Activated CD4-positive, alpha-beta memory T cell treated with anti-CD3 and anti-CD28 coated beads for 36 hours (primary cell): ENCODE data around the gene IFNG. TPM values are rescaled to one million over a fixed set of nuclear protein-coding genes. Genes with fewer than 3 reads are reported as not detected.

Source experiments
- CTCF ChIA-PET: fragments of 350-600 bp; sonication (Branson Sonifier 250); formaldehyde crosslinking; loops from one replicate; lab custom pipeline; 2021; ENCODE audit warnings: antibody characterized with exemption, inconsistent platforms; lab: Charles Lee
- POLR2A ChIA-PET: fragments of 350-600 bp; sonication (Branson Sonifier 250); formaldehyde crosslinking; loops from one replicate; lab custom pipeline; 2021; ENCODE audit warnings: antibody characterized with exemption; lab: Charles Lee
- DNase-seq: peaks from one replicate; pipeline ENCODE4 v3.0.0-alpha.2; 2020
- H3K27ac Mint-ChIP-seq: one replicate; pipeline ENCODE4 v1.8.0; 2021; ENCODE audit warnings: mixed read lengths
- H3K27me3 Mint-ChIP-seq: one replicate; pipeline ENCODE4 v1.8.0; 2021; ENCODE audit warnings: mixed read lengths
- H3K36me3 Mint-ChIP-seq: one replicate; pipeline ENCODE4 v1.8.0; 2021; ENCODE audit warnings: mixed read lengths
- H3K4me1 Mint-ChIP-seq: one replicate; pipeline ENCODE4 v1.8.0; 2021; ENCODE audit warnings: low read depth, mixed read lengths
- H3K4me3 Mint-ChIP-seq: one replicate; pipeline ENCODE4 v1.8.0; 2021; ENCODE audit warnings: mild to moderate bottlenecking, mixed read lengths
- H3K9me3 Mint-ChIP-seq: one replicate; pipeline ENCODE4 v1.8.0; 2021; ENCODE audit warnings: mixed read lengths
- intact Hi-C: fragments of 100-400 bp; cut with micrococcal nuclease; formaldehyde crosslinking; loops from one replicate; pipeline ENCODE4 v1.15.1; 2023
- total RNA-seq, 2 experiments: library from RNA; stranded (reverse); gene quantifications; one replicate each; pipeline ENCODE4 v1.2.3, GENCODE V29; 2021

IFNG gene
- total RNA-seq, 2 experiments from 2014 or later: 535 to 546 TPM

DNA sequence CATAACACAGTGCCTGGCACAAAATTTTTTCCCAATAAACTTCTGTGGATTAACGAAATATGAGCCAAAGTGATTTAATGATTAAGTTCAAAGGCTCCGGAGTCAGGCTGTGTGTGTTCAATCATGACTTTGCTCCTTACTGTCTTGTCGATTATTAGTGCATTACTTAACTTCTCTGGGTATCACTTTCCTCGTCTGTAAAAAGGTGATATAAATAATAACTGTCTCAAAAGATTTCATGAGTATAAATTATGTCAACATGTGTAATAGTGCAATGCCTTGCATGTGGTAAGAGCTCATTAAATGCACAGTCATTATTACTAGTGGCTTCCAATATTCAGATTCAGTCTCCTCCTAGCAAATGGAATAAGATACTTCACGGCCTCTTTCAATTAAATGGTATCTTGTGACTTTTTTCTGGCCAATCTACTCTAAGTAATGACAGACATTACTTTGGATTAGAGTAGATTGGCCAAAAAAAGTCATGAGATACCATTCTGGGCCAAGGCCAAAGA lies 6.8 kb upstream of the IFNG start:
- Mint-ChIP-seq H3K9me3 (no peaks in the 10 kb centered on the region), H3K27ac (peak overlapping the region; percentile 20), H3K27me3 (no peaks in the 10 kb centered on the region), H3K36me3 (no peaks in the 10 kb centered on the region), H3K4me3 (no peak overlapping the region), H3K4me1 (peaks cover 37% of the 10 kb centered on the region)
- POLR2A ChIA-PET: interaction anchor here (0.8 kb wide), 1 partner anchor 23 kb away, joined by 3 read pairs; no protein-coding TSS in a partner anchor
- CTCF ChIA-PET: no interaction called here
- no peak for DNase-seq
- intact Hi-C loops: no loop called here

DNA sequence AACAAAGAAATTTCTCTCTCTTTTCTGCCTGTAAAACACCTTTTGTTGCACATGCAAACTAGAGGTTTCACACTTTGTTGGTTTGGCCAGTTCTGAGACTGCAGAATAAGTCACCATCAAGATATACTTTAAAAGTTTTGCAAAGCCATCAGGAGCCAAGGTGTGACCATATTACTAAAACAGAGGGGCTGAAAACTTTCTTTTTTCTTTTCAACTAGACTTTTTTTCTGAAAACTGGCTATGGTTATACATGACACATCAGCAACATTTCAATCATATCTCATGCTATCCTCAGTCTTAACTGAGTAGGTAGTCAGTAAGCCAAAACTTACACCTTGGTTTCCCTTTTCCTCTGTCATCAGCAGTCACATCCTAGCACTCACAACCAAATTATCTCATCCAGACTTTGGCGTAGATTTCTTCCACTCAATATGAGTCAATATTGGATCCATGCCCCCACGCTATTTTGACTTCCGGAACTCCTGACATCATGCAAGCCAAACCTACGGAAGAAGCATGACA lies 4.1 kb upstream of the IFNG start:
- intact Hi-C loops: loop anchor here (1.0 to 2.0 kb wide), 3 partner anchors 17 to 162 kb away; no protein-coding TSS in a partner anchor
- H3K4me1 Mint-ChIP-seq: peaks cover 41% of the 10 kb centered on the region
- peaks cover 3% of the 10 kb centered on the region for H3K36me3 Mint-ChIP-seq
- DNase-seq: peak; percentile 56
- no peaks in the 10 kb centered on the region for H3K9me3 Mint-ChIP-seq
- no peaks in the 10 kb centered on the region for H3K27me3 Mint-ChIP-seq
- ChIA-PET CTCF (interaction anchor here (1.2 kb wide), 1 partner anchor 123 kb away, joined by 3 read pairs; no protein-coding TSS in a partner anchor), POLR2A (no interaction called here)
- peak overlapping the region; percentile 57 for H3K27ac Mint-ChIP-seq
- peak overlapping the region; percentile 20 for H3K4me3 Mint-ChIP-seq

DNA sequence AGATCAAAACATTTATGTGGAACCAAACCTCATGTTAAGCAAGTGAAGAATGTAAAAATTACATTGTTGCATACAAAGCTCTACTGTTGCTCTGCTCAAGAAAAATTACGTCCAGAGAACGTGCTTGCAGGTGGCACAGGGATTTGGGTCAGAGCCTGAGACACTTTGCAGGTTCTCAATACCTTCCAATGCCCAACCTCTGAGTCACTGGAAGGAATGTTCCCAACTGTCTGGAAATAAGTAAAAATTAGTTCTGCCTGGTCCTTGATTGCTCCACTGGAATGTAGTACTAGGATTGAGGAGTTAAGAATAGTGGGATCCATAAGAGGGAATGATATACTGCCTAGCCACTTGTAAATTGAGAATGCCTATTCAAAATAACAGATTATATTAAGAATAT lies 2.8 kb upstream of the IFNG start:
- intact Hi-C loops: loop anchor here (2.0 kb wide), 1 partner anchor 18 kb away; no protein-coding TSS in a partner anchor
- H3K9me3 Mint-ChIP-seq: no peaks in the 10 kb centered on the region
- H3K36me3 Mint-ChIP-seq: peaks cover 6% of the 10 kb centered on the region
- no peak for DNase-seq
- peaks cover 48% of the 10 kb centered on the region for H3K4me1 Mint-ChIP-seq
- H3K27me3 Mint-ChIP-seq: no peaks in the 10 kb centered on the region
- CTCF ChIA-PET: interaction anchor here (0.9 to 1.2 kb wide), 2 partner anchors 122 kb away, joined by 3 to 6 read pairs; no protein-coding TSS in a partner anchor
- no peak overlapping the region for H3K27ac Mint-ChIP-seq
- no peak overlapping the region for H3K4me3 Mint-ChIP-seq
- POLR2A ChIA-PET: no interaction called here

DNA sequence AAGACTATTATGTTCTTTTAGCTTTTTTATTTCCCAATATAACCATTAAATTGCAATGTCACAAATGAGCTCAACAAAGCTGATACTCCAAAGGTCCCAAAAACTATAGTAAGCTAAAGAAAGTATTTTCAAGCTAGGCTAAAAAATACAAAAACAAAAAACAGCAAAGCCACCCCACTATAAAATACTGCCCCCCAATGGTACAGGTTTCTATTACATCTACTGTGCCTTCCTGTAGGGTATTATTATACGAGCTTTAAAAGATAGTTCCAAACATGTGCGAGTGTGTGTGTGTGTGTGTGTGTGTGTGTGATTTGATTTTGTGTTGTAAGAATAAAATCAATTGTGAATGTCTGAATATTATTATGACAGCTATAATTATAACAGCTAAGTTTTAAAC lies 1.1 kb downstream of the IFNG start:
- intact Hi-C loops: loop anchor here (1.0 to 10.0 kb wide), 3 partner anchors 45 to 804 kb away; no protein-coding TSS in a partner anchor
- no peak for DNase-seq
- CTCF ChIA-PET: interaction anchor here (0.6 to 7.0 kb wide), 44 partner anchors 10 to 802 kb away, joined by 3 to 189 read pairs (median 5); no protein-coding TSS in a partner anchor

DNA sequence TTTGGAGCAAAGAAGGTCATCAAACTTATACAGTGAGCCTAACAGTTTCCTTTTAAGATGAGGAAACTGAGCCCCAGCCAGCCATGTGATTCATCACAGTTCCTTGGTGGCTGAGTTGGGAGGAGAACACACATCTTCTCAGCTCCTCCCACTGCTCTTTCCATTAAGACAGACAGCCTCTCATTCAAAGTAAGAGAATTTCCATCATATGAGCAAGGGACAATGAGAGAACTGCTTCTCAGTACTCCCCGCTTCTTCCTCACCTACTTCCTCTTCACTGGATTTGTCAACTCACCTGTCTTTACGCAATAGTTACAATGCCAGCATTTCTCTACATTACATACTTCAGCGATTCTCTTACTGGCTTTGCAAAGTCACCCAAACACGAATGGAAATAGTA lies 2.2 kb downstream of the IFNG start:
- H3K4me3 Mint-ChIP-seq: peak overlapping the region; percentile 74
- intact Hi-C loops: loop anchor here (1.0 to 10.0 kb wide), 2 partner anchors 19 to 803 kb away; no protein-coding TSS in a partner anchor
- no peaks in the 10 kb centered on the region for H3K27me3 Mint-ChIP-seq
- ChIA-PET CTCF (interaction anchor here (0.7 to 7.0 kb wide), 29 partner anchors 8 to 782 kb away, joined by 3 to 189 read pairs (median 6); no protein-coding TSS in a partner anchor), POLR2A (interaction anchor here (0.7 to 5.7 kb wide), 10 partner anchors 12 to 324 kb away, joined by 3 to 58 read pairs (median 3); no protein-coding TSS in a partner anchor)
- H3K36me3 Mint-ChIP-seq: peaks cover 9% of the 10 kb centered on the region
- peaks cover 40% of the 10 kb centered on the region for H3K4me1 Mint-ChIP-seq
- peak overlapping the region; percentile 83 for H3K27ac Mint-ChIP-seq
- no peaks in the 10 kb centered on the region for H3K9me3 Mint-ChIP-seq
- DNase-seq: peak; percentile 53

More for the DNA sequence above, 1.1 kb downstream of the IFNG start:
- H3K4me1 Mint-ChIP-seq: peaks cover 45% of the 10 kb centered on the region
- peak overlapping the region; percentile 83 for H3K27ac Mint-ChIP-seq
- peak overlapping the region; percentile 74 for H3K4me3 Mint-ChIP-seq
- no peaks in the 10 kb centered on the region for H3K9me3 Mint-ChIP-seq
- peaks cover 9% of the 10 kb centered on the region for H3K36me3 Mint-ChIP-seq
- H3K27me3 Mint-ChIP-seq: no peaks in the 10 kb centered on the region
- POLR2A ChIA-PET: interaction anchor here (0.6 to 5.7 kb wide), 13 partner anchors 18 to 890 kb away, joined by 3 to 58 read pairs (median 4); no protein-coding TSS in a partner anchor

DNA sequence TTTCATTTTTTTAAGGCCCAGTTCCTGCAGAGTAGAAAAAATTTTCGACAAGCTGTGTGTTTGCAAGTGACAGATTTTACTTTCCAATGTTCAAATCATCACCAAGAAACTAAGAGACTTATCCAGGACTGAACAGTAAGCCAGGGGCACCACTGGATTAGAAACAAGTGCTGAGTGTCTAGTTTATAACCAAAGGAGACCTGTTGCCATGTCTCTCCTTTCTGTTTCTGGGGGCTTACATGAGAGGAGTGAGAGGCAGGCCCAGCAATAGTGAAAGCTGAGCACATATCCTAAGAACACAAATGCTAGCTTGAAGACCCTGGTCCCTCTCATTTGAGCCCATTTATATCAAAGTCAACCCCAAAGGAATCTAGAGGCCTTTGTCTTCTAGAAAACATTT lies 2.9 kb downstream of the IFNG start:
- no peaks in the 10 kb centered on the region for H3K9me3 Mint-ChIP-seq
- peaks cover 9% of the 10 kb centered on the region for H3K36me3 Mint-ChIP-seq
- intact Hi-C loops: loop anchor here (1.0 to 10.0 kb wide), 2 partner anchors 18 to 802 kb away; no protein-coding TSS in a partner anchor
- peak overlapping the region; percentile 74 for H3K4me3 Mint-ChIP-seq
- H3K27me3 Mint-ChIP-seq: no peaks in the 10 kb centered on the region
- DNase-seq: no peak
- POLR2A ChIA-PET: interaction anchor here (0.8 to 5.7 kb wide), 6 partner anchors 11 to 325 kb away, joined by 3 to 58 read pairs (median 4); no protein-coding TSS in a partner anchor
- peak overlapping the region; percentile 83 for H3K27ac Mint-ChIP-seq
- peaks cover 38% of the 10 kb centered on the region for H3K4me1 Mint-ChIP-seq
- CTCF ChIA-PET: interaction anchor here (0.8 to 7.0 kb wide), 14 partner anchors 11 to 801 kb away, joined by 3 to 189 read pairs (median 11); no protein-coding TSS in a partner anchor

DNA sequence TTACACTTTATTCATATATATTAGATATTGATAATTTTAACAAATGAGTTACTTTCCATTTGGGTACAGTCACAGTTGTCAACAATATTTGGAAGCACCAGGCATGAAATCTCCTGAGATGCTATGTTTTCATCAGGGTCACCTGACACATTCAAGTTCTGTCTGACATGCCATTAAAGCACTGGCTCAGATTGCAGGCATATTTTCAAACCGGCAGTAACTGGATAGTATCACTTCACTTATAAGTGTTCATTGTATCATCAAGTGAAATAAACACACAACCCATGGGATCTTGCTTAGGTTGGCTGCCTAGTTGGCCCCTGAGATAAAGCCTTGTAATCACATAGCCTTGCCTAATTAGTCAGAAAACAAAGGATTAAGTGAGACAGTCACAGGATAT lies 4.8 kb downstream of the IFNG start:
- Mint-ChIP-seq H3K27ac (no peak overlapping the region), H3K27me3 (no peaks in the 10 kb centered on the region), H3K9me3 (no peaks in the 10 kb centered on the region), H3K4me3 (no peak overlapping the region), H3K4me1 (peaks cover 30% of the 10 kb centered on the region), H3K36me3 (peaks cover 9% of the 10 kb centered on the region)
- CTCF ChIA-PET: interaction anchor here (1.3 to 7.0 kb wide), 3 partner anchors 38 to 116 kb away, joined by 3 to 189 read pairs (median 154); no protein-coding TSS in a partner anchor
- no peak for DNase-seq
- POLR2A ChIA-PET: interaction anchor here (5.7 kb wide), 1 partner anchor 36 kb away, joined by 58 read pairs; no protein-coding TSS in a partner anchor
- intact Hi-C loops: loop anchor here (10.0 kb wide), 1 partner anchor 800 kb away; no protein-coding TSS in a partner anchor

DNA sequence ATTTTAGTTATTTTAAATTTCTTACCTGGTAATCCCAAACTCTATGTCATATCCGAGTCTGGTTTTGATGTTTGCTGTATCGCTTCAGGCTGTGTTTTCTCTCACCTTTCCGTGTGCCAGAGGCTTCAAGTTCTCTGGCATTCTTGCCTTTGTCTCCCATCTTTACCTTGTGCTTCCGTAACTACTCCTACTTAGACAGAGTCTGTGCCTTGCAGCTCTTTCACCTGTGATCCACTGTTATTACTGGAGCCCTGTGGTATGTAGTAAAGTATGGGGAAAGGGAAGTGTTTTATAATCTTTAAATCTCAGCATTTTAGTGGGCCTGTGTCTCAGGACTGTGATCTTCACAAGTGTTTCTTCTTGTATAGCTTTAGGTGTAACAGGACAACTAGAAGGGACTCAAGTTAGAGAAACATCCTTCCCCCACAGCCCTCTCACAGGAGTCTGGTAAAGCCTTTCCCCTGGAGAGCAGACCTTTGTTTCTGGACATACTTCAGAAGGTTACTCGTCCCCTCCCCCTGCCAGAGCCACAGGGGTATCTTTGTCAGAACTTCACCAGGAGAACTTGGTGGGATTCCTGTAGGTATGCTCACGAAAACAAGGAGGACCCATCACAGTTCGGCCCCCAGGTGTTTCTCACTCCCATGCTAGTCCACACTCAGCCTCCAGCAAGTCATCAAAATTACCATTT lies 11.1 kb downstream of the IFNG start:
- no peaks in the 10 kb centered on the region for H3K36me3 Mint-ChIP-seq

DNA sequence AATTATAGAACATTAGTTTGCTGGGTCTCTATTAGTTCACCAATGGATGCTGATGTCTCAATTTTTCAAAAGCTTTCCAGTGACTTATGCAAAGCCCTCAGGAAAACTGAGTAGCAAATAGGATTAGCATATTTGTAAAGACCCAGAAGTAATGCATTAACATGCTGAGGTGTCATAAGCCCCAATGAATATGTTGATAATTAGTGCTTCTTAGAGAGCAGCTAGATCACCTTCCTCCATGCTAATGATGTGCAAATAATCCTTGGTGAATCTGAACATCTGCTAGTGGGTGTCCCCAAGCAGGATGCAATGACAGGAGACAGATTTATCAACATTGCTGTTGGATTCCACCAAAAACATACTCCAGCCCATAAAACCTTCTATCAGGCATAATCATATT lies 19.0 kb downstream of the IFNG start:
- ChIA-PET POLR2A (no interaction called here), CTCF (no interaction called here)
- no peak for DNase-seq
- H3K36me3 Mint-ChIP-seq: no peaks in the 10 kb centered on the region
- H3K9me3 Mint-ChIP-seq: no peaks in the 10 kb centered on the region
- peaks cover 52% of the 10 kb centered on the region for H3K4me1 Mint-ChIP-seq
- intact Hi-C loops: no loop called here
- H3K27ac Mint-ChIP-seq: no peak overlapping the region
- no peak overlapping the region for H3K4me3 Mint-ChIP-seq
- H3K27me3 Mint-ChIP-seq: no peaks in the 10 kb centered on the region

More for the DNA sequence above, 11.1 kb downstream of the IFNG start:
- ChIA-PET POLR2A (no interaction called here), CTCF (interaction anchor here (1.5 kb wide), 1 partner anchor 108 kb away, joined by 5 read pairs; no protein-coding TSS in a partner anchor)
- no peaks in the 10 kb centered on the region for H3K9me3 Mint-ChIP-seq
- H3K27me3 Mint-ChIP-seq: no peaks in the 10 kb centered on the region
- no peak overlapping the region for H3K27ac Mint-ChIP-seq
- intact Hi-C loops: no loop called here
- peaks cover 5% of the 10 kb centered on the region for H3K4me1 Mint-ChIP-seq
- H3K4me3 Mint-ChIP-seq: no peak overlapping the region
- no peak for DNase-seq

DNA sequence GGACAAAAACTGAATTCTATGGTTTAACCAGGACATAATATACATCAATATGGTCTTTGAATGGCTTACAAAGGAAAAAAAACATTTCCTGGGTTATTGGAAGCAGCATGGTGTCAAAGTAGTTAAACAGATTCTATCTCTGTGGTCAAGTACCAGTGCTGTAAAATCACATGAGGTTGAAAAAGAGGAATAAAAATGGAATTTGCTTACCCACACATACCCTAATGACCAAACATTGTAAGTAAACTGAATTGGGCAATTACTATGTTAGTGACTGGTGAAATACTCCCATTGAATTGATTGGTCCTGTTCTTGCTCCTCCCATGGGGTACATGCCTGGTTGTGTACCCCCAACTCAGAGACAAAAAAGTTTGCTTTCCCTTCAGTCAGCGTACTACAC lies 19.6 kb downstream of the IFNG start:
- CTCF ChIA-PET: no interaction called here
- no peaks in the 10 kb centered on the region for H3K36me3 Mint-ChIP-seq
- peak overlapping the region; percentile 1 for H3K27ac Mint-ChIP-seq
- H3K27me3 Mint-ChIP-seq: no peaks in the 10 kb centered on the region
- H3K9me3 Mint-ChIP-seq: no peaks in the 10 kb centered on the region
- intact Hi-C loops: loop anchor here (5.0 kb wide), 2 partner anchors 98 to 313 kb away; no protein-coding TSS in a partner anchor
- peaks cover 54% of the 10 kb centered on the region for H3K4me1 Mint-ChIP-seq
- no peak overlapping the region for H3K4me3 Mint-ChIP-seq
- no peak for DNase-seq
- POLR2A ChIA-PET: no interaction called here

DNA sequence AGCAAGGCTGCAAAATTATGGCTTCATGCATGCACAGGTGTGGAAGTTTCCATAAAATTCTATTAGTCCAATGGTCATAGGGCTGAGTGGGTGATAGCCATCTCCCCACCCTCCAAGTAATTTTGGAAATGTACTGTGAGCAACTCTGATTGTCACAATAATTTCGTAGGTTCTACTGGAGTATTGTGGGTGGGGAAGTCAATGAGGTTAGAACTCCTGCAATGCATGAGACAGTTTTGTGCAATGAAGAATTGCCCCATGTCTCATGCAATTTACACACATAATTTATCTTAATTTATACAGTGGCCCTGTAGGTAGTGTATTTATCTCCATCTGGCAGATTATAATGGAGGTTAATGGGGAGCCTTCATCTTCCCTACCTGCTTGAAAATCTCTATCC lies 20.5 kb downstream of the IFNG start:
- intact Hi-C loops: loop anchor here (5.0 kb wide), 2 partner anchors 97 to 312 kb away; no protein-coding TSS in a partner anchor
- no peak for DNase-seq
- ChIA-PET CTCF (interaction anchor here (1.0 to 1.4 kb wide), 3 partner anchors 18 to 98 kb away, joined by 4 to 5 read pairs (median 4); no protein-coding TSS in a partner anchor), POLR2A (interaction anchor here (1.2 to 2.3 kb wide), 3 partner anchors 19 to 22 kb away, joined by 3 to 12 read pairs (median 4); no protein-coding TSS in a partner anchor)
- H3K27me3 Mint-ChIP-seq: no peaks in the 10 kb centered on the region
- no peaks in the 10 kb centered on the region for H3K36me3 Mint-ChIP-seq
- peaks cover 57% of the 10 kb centered on the region for H3K4me1 Mint-ChIP-seq
- H3K9me3 Mint-ChIP-seq: no peaks in the 10 kb centered on the region
- H3K27ac Mint-ChIP-seq: peak overlapping the region; percentile 75
- no peak overlapping the region for H3K4me3 Mint-ChIP-seq
